GM13976 (cell line): ENCODE data around the gene USH2A.

ENCODE experiments used
- DNase-seq: peaks from one replicate; pipeline ENCODE4 v3.0.0; 2012; ENCODE audit warnings: low spot score
- CTCF ChIP-seq: IDR thresholded peaks from 2 replicates; pipeline ENCODE4 v1.5.1; 2012; ENCODE audit warnings: borderline replicate concordance, mild to moderate bottlenecking; ENCODE audit not compliant: insufficient read depth; ENCODE audit errors: extremely low read depth, missing control alignments, control extremely low read depth
- in situ Hi-C: fragments of 300-500 bp; cut with MboI; formaldehyde crosslinking; loops from one replicate; pipeline ENCODE4 v1.12.0; 2022; ENCODE audit warnings: low sequenced_read_pairs, mixed read lengths, inconsistent platforms; ENCODE audit not compliant: unreplicated experiment

Gene USH2A

GRCh38 chr1:216186141-216186540 is 237.1 kb downstream of the USH2A start:
- in situ Hi-C loops: no loop called here
- no peak for TF ChIP-seq CTCF
- no peak for DNase-seq

- TF ChIP-seq CTCF: no peak
- DNase-seq: no peak
- in situ Hi-C loops: no loop called here
Observed at GRCh38 chr1:216184126-216184680, 239.0 kb downstream of the USH2A start.

GRCh38 chr1:216183454-216183853 is 239.8 kb downstream of the USH2A start:
- in situ Hi-C loops: no loop called here

GRCh38 chr1:216183007-216183406 is 240.2 kb downstream of the USH2A start:
- no peak for TF ChIP-seq CTCF
- in situ Hi-C loops: no loop called here
- DNase-seq: no peak

More at GRCh38 chr1:216183454-216183853, 239.8 kb downstream of the USH2A start:
- DNase-seq: no peak
- no peak for TF ChIP-seq CTCF

- in situ Hi-C loops: no loop called here
- no peak for TF ChIP-seq CTCF
- no peak for DNase-seq
Observed at GRCh38 chr1:216181590-216181989, 241.7 kb downstream of the USH2A start.

GRCh38 chr1:216178281-216178680 is 245.0 kb downstream of the USH2A start:
- in situ Hi-C loops: no loop called here
- DNase-seq: no peak
- TF ChIP-seq CTCF: no peak
